Stimulated activated CD8-positive, alpha-beta memory T cell treated with anti-CD3 and anti-CD28 coated beads, Interleukin-12 subunit alpha, Interleukin-12 subunit beta, amount 100 ng/mL, for 24 hours (primary cell): ENCODE data around the gene DYRK1B.
A peak's percentile ranks its signal among the peaks of the same experiment; 100 is the strongest.

Source experiments
- DNase-seq: peaks from one replicate; pipeline ENCODE4 v3.0.0-alpha.2; 2020; ENCODE audit errors: extremely low read depth

Gene DYRK1B

GRCh38 chr19:39858541-39858940 lies 24.6 kb upstream of the DYRK1B start:
- no peak for DNase-seq

- DNase-seq, result no peak
Measured at GRCh38 chr19:39852882-39853281, 18.9 kb upstream of the DYRK1B start.

GRCh38 chr19:39850892-39851291 lies 16.9 kb upstream of the DYRK1B start:
- no peak for DNase-seq

- no peak for DNase-seq
Measured at GRCh38 chr19:39848392-39848791, 14.4 kb upstream of the DYRK1B start.

- DNase-seq, result no peak
Measured at GRCh38 chr19:39847525-39847924, 13.6 kb upstream of the DYRK1B start.

- DNase-seq, result no peak
Measured at GRCh38 chr19:39846678-39847486, 12.9 kb upstream of the DYRK1B start.

GRCh38 chr19:39845933-39846677 lies 12.1 kb upstream of the DYRK1B start, which contains the start of gene FBL:
Gene FBL, minus strand, starts transcription at chr19:39846379. Its CDS starts 79 bp downstream, at chr19:39846300.
- peak; percentile 98 for DNase-seq

GRCh38 chr19:39845584-39845932 lies 11.6 kb upstream of the DYRK1B start:
- DNase-seq, result no peak

- DNase-seq, result no peak
Measured at GRCh38 chr19:39845172-39845571, 11.2 kb upstream of the DYRK1B start.

- DNase-seq, result no peak
Measured at GRCh38 chr19:39843919-39844793, 10.2 kb upstream of the DYRK1B start.

GRCh38 chr19:39842693-39843435 lies 8.9 kb upstream of the DYRK1B start:
- DNase-seq, result no peak

- DNase-seq, result no peak
Measured at GRCh38 chr19:39841041-39841440, 7.1 kb upstream of the DYRK1B start.

- DNase-seq, result no peak
Measured at GRCh38 chr19:39840492-39840891, 6.5 kb upstream of the DYRK1B start.

GRCh38 chr19:39839678-39840327 lies 5.8 kb upstream of the DYRK1B start:
- DNase-seq, result no peak

GRCh38 chr19:39838569-39838968 lies 4.6 kb upstream of the DYRK1B start:
- DNase-seq, result no peak

GRCh38 chr19:39837978-39838377 lies 4.0 kb upstream of the DYRK1B start:
- DNase-seq, result no peak

GRCh38 chr19:39834287-39834841 lies 402 bp upstream of the DYRK1B start:
- no peak for DNase-seq

- no peak for DNase-seq
Measured at GRCh38 chr19:39833160-39833463, 850 bp downstream of the DYRK1B start.

GRCh38 chr19:39832341-39833083 lies 1.4 kb downstream of the DYRK1B start:
- no peak for DNase-seq

- no peak for DNase-seq
Measured at GRCh38 chr19:39831679-39832078, 2.3 kb downstream of the DYRK1B start.
